ENCODE results near the gene TRPM1.

DNA sequence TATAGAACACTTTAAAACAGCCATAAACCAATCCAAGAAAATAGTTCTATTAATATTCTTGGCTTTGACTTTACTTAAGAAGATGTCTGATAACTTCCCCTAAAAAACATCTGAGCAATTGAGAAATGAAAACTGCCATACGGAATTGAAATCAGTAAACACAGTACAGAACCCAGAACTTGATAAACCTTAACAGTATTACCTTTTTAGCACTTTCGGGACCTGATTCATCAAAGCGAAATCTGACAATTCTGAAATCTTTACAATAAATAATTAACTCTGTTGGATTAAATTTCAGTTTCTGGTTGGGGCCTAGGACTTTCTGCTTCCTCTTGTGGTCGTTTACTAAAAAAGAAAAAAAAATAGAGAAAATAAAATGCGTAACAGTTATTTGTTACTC lies 127.4 kb downstream of the TRPM1 start:
- TF ChIP-seq EZH2phosphoT487 (IDR thresholded peaks at IDR 0.05; ENCODE audit: low read length), result no peak
- TF ChIP-seq EZH2 (optimal IDR thresholded peaks at IDR 0.05; ENCODE audit: low read depth, low read length), result no peak
- TF ChIP-seq, protein P1, sequence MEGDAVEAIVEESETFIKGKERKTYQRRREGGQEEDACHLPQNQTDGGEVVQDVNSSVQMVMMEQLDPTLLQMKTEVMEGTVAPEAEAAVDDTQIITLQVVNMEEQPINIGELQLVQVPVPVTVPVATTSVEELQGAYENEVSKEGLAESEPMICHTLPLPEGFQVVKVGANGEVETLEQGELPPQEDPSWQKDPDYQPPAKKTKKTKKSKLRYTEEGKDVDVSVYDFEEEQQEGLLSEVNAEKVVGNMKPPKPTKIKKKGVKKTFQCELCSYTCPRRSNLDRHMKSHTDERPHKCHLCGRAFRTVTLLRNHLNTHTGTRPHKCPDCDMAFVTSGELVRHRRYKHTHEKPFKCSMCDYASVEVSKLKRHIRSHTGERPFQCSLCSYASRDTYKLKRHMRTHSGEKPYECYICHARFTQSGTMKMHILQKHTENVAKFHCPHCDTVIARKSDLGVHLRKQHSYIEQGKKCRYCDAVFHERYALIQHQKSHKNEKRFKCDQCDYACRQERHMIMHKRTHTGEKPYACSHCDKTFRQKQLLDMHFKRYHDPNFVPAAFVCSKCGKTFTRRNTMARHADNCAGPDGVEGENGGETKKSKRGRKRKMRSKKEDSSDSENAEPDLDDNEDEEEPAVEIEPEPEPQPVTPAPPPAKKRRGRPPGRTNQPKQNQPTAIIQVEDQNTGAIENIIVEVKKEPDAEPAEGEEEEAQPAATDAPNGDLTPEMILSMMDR (IDR thresholded peaks at IDR 0.05; ENCODE audit: low read length), result no peak
